Fibroblast of villous mesenchyme (primary cell): Measurements from ENCODE around the gene CYS1. TPM values are rescaled to one million over a fixed set of nuclear protein-coding genes. Genes with fewer than 3 reads are reported as not detected.
A peak's percentile ranks its signal among the peaks of the same experiment; 100 is the strongest.

Experiments used
- DNase-seq: peaks from one replicate; pipeline ENCODE4 v3.0.0-alpha.2; 2010; ENCODE audit warnings: low read depth
- H3K4me3 ChIP-seq: 2 replicates; pipeline ENCODE4 v1.5.1; 2011; ENCODE audit warnings: low read depth, mild to moderate bottlenecking, low read length
- total RNA-seq: library from RNA; depleted of rRNA; stranded (reverse); fragments of >200 nt; gene quantifications from 2 replicates; pipeline ENCODE4 v1.2.3, GENCODE V29; 2012
- TF ChIP-seq, protein P1 (sequence below): IDR thresholded peaks from 2 replicates; pipeline ENCODE4 v1.5.1; 2012; ENCODE audit warnings: low read depth, mild to moderate bottlenecking, low read length; ENCODE audit not compliant: insufficient read depth

CYS1 gene
- total RNA-seq, 1 donor = 2.2 TPM

DNA sequence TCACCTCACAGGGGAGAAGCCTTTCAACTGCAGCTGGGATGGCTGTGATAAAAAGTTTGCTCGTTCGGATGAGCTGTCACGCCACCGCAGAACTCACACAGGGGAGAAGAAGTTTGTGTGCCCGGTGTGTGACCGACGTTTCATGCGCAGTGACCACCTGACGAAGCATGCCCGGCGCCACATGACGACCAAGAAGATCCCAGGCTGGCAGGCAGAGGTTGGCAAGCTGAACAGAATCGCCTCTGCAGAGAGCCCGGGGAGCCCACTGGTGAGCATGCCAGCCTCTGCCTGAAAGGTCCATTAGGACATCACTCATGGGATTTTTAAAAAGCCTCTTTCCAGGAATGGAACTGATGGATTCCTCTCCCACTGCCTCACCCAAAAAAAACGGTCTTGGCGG is 28.0 kb downstream of the CYS1 start:
- H3K4me3 ChIP-seq = no peak overlapping the region
- TF ChIP-seq, protein P1, sequence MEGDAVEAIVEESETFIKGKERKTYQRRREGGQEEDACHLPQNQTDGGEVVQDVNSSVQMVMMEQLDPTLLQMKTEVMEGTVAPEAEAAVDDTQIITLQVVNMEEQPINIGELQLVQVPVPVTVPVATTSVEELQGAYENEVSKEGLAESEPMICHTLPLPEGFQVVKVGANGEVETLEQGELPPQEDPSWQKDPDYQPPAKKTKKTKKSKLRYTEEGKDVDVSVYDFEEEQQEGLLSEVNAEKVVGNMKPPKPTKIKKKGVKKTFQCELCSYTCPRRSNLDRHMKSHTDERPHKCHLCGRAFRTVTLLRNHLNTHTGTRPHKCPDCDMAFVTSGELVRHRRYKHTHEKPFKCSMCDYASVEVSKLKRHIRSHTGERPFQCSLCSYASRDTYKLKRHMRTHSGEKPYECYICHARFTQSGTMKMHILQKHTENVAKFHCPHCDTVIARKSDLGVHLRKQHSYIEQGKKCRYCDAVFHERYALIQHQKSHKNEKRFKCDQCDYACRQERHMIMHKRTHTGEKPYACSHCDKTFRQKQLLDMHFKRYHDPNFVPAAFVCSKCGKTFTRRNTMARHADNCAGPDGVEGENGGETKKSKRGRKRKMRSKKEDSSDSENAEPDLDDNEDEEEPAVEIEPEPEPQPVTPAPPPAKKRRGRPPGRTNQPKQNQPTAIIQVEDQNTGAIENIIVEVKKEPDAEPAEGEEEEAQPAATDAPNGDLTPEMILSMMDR = no peak
- DNase-seq = no peak

DNA sequence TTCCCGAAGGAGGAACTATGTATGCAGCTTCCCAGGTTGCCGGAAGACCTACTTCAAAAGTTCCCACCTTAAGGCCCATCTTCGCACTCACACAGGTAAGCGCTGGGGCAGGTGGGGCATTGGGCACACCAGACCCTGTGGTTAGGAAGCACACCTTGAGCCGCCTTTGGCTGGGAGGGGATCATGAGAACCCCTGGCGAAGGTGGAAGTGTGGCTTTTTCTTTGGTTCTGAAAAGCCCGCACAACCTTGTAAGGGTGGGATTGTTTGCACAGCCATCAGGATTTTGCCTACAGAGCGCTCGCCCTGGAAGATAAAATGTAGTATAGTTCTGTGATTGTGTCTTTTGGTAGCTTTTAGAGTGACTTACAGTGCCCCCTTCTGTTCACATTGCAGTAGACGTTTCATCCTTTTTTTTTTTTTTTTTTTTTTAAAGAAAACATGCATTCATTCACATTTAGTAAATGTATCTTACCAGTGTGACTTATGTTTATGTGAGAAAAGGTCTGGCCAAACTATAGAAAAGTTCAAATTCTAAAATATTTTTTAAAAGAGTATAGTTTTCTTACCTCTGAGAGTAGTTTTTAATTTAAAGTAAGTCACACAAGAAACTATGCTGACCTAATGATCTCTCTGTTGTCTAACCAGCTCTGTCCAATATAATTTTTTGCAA is 31.6 kb downstream of the CYS1 start:
- no peak overlapping the region for H3K4me3 ChIP-seq
- DNase-seq = peak; percentile 68
- TF ChIP-seq, protein P1 = peak; percentile 64

DNA sequence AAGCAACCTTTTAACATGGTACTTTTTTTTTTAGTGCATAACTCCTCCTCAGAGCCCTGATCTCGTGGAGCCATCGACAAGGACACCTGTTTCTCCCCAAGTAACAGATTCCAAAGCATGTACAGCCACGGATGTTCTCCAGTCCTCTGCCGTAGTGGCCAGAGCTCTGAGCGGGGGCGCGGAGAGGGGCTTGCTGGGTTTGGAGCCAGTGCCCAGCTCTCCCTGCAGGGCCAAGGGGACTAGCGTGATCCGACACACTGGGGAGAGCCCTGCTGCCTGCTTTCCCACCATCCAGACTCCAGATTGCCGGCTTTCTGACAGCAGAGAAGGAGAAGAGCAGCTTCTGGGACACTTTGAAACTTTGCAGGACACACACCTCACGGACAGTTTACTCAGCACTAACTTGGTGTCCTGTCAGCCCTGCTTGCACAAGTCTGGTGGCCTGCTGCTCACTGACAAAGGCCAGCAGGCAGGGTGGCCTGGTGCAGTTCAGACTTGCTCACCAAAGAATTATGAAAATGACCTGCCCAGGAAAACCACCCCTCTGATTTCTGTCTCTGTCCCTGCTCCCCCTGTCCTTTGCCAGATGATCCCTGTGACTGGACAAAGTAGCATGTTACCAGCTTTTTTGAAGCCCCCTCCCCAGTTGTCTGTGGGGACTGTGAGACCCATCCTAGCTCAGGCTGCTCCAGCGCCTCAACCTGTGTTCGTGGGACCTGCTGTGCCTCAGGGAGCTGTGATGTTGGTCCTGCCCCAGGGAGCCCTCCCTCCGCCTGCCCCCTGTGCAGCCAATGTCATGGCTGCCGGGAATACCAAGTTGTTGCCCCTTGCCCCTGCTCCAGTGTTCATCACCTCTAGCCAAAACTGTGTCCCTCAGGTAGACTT is 32.4 kb downstream of the CYS1 start:
- no peak overlapping the region for H3K4me3 ChIP-seq
- DNase-seq = no peak
- TF ChIP-seq, protein P1 = no peak

DNA sequence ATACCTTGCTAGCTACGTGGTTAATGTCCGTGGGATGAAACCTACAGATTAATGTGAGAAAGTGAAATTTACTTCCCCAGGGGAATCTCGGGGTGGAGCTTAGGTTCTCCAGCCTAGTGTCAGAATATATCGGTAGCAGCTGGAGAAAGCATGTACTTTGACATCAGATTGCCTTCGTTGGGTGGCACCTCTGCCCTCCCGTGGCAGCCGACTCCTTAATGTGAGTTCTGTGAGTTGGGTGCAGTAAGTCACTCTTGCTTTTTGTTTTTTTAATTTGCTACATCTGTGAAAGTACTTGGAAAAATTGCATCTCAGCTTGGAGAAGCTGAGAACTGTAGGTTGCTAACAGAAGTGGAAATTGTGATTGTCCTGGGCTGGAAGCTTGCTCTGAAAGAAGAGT is 33.3 kb downstream of the CYS1 start:
- H3K4me3 ChIP-seq = no peak overlapping the region
- TF ChIP-seq, protein P1 = no peak
- no peak for DNase-seq

DNA sequence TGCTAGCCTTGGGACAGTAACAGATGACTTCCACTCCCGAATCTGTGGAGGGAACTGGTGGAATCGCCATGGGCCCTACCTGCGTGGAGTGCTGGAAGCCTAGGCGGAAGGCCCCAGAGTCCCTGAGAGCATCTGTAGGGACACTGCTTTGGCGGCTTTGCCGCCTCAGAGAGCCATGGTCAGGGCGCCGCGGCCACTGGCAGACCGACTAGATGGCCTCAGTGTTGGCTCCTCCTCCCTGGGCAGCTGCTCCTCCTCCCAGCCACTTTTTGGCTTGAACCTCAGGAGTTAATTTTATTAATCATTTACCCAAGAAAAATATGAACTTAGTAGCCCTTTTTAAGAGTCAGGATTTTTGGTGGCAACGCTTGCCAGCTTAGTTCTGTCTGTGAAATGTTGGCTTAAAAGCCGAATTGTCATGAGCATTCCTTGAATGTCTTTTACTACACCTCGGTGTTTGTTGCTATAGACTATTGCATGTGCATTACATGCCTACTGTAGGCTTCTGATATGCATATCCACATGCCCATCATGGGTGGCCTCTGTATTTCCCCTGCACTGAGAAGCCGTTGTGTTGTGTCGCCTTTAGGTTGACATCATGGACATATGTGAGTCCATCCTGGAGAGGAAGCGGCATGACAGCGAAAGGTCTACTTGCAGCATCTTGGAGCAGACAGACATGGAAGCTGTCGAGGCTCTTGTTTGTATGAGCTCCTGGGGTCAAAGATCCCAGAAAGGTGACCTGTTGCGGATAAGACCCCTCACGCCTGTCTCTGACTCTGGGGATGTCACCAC is 34.5 kb downstream of the CYS1 start:
- no peak for DNase-seq
- no peak overlapping the region for H3K4me3 ChIP-seq
- TF ChIP-seq, protein P1 = no peak

DNA sequence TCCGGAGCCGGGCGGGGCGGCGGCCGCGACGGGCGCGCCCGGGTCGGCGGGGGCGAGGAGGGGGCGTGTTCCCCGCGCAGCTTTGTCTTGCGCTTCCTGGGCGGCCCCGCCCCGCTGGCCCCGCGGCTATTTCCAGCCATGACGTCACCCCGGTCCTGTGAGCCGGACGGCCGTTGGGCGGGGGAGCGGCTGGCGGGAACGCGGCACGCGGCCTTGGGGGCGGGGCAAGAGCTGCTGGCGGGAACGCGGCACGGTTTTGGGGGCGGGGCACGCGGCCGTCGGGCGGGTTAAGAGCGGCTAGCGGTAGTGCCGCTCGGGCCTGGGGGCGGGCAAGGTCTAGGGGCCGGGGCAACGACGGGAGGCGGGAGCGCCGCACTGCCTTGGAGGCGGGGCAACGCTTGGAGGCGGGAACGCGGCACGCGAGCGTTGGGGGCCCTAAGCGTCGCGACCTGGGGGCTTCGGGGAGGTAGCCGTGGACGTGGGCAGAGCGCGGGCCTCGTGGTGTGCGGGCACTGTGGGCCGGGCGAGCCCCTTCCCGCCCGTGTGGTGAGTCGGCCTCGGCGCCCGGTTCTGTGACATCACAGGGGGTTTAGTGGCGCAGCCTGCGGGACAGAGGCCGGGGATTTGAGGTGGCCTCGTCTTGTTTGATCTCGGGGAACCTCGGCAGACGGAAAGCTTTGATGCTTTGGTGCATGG is 36.2 kb downstream of the CYS1 start:
- peak; percentile 97 for DNase-seq
- TF ChIP-seq, protein P1 = no peak
- H3K4me3 ChIP-seq = peak overlapping the region; percentile 71
